Neutrophil (primary cell): ENCODE results near the gene PI4KA.
"Not testable (repeated sequence)": the region's sequence is repeated elsewhere in the genome, so short reads cannot be mapped to it uniquely, and the experiment has no call there.

Experiments used
- H3K27ac ChIP-seq: fragments of 200-600 bp; sonication (generic); 2 replicates; pipeline ENCODE4 v1.5.1; 2016; ENCODE audit warnings: mild to moderate bottlenecking, moderate library complexity
- H3K27me3 ChIP-seq: fragments of 200-600 bp; sonication (generic); 2 replicates; pipeline ENCODE4 v1.6.0; 2016; ENCODE audit warnings: mild to moderate bottlenecking
- H3K36me3 ChIP-seq: fragments of 200-600 bp; sonication (generic); 2 replicates; pipeline ENCODE4 v1.5.1; 2017
- H3K4me1 ChIP-seq, 2 experiments: fragments of 200-600 bp in 1 of 2; sonication (generic) in 1 of 2; 1 replicate in 1 of 2; 2 replicates in 1 of 2; pipeline versions ENCODE4 v1.5.1 to v1.6.1; 2013 to 2016; ENCODE audit warnings: low read depth in 1 of 2, low read length in 1 of 2, mild to moderate bottlenecking in 1 of 2, moderate library complexity in 1 of 2; ENCODE audit not compliant: control insufficient read depth in 1 of 2, insufficient read depth in 1 of 2
- H3K4me3 ChIP-seq, 2 experiments: fragments of 200-600 bp in 1 of 2; sonication (generic) in 1 of 2; 1 replicate in 1 of 2; 2 replicates in 1 of 2; pipeline ENCODE4 v1.5.1; 2013 to 2016; ENCODE audit warnings: low read depth in 1 of 2, low read length in 1 of 2, mild to moderate bottlenecking in 1 of 2, moderate library complexity in 1 of 2
- H3K9me3 ChIP-seq: fragments of 200-600 bp; sonication (generic); 2 replicates; pipeline ENCODE4 v1.5.1; 2016
- TF ChIP-seq, protein P1 (sequence below): fragments of 200-600 bp; sonication (generic); IDR thresholded peaks from 2 replicates; pipeline ENCODE4 v1.5.1; 2016; ENCODE audit warnings: antibody characterized with exemption

PI4KA gene

DNA sequence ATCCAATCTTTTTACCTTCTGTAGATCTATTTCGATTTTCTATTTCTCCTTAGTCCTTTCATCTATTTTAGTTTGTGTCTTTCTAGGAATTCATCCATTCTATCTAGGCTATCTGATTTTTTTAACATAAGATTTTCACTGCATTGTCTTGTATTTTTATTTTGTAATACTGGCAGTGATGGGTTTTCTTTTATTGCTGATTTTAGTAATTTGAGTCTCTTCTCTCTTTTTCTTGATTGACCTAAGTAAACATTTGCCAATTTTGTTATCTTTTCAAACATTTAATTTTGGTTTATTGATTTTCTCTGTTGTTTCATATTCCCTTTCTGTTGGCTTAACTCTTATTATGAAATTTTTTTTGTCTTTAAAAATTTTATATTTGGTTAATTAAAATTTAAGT, 192.1 kb downstream of the PI4KA start:
- TF ChIP-seq, protein P1, sequence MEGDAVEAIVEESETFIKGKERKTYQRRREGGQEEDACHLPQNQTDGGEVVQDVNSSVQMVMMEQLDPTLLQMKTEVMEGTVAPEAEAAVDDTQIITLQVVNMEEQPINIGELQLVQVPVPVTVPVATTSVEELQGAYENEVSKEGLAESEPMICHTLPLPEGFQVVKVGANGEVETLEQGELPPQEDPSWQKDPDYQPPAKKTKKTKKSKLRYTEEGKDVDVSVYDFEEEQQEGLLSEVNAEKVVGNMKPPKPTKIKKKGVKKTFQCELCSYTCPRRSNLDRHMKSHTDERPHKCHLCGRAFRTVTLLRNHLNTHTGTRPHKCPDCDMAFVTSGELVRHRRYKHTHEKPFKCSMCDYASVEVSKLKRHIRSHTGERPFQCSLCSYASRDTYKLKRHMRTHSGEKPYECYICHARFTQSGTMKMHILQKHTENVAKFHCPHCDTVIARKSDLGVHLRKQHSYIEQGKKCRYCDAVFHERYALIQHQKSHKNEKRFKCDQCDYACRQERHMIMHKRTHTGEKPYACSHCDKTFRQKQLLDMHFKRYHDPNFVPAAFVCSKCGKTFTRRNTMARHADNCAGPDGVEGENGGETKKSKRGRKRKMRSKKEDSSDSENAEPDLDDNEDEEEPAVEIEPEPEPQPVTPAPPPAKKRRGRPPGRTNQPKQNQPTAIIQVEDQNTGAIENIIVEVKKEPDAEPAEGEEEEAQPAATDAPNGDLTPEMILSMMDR: no peak
- no peak overlapping the region for H3K27ac ChIP-seq
- peaks cover 50% of the 10 kb centered on the region for H3K27me3 ChIP-seq
- H3K9me3 ChIP-seq: no peaks in the 10 kb centered on the region
- H3K4me1 ChIP-seq: no peaks in the 10 kb centered on the region
- H3K36me3 ChIP-seq: no peaks in the 10 kb centered on the region
- H3K4me3 ChIP-seq: no peak overlapping the region

DNA sequence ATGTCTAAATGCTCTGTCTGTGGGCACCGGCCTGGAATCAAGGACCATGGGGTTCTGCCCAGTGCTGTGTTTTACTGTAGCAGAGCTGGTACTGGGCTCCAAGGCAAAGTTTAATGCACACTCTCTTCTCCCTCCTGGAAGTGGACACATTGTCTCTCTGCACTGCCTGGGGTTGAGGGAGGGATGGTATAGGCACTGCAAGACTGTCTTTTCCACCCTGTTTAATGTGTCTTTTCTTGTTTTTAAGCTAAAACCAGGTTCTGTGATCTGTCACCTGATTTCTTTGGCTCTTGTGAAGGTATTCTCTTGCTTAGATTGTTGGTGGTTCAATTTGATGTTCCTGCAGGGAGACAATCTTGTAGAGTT, 194.0 kb downstream of the PI4KA start:
- TF ChIP-seq, protein P1: no peak
- Histone ChIP-seq H3K27ac (no peak overlapping the region), H3K4me1 (no peaks in the 10 kb centered on the region), H3K4me3 (no peak overlapping the region), H3K27me3 (peaks cover 50% of the 10 kb centered on the region), H3K9me3 (no peaks in the 10 kb centered on the region), H3K36me3 (no peaks in the 10 kb centered on the region)

DNA sequence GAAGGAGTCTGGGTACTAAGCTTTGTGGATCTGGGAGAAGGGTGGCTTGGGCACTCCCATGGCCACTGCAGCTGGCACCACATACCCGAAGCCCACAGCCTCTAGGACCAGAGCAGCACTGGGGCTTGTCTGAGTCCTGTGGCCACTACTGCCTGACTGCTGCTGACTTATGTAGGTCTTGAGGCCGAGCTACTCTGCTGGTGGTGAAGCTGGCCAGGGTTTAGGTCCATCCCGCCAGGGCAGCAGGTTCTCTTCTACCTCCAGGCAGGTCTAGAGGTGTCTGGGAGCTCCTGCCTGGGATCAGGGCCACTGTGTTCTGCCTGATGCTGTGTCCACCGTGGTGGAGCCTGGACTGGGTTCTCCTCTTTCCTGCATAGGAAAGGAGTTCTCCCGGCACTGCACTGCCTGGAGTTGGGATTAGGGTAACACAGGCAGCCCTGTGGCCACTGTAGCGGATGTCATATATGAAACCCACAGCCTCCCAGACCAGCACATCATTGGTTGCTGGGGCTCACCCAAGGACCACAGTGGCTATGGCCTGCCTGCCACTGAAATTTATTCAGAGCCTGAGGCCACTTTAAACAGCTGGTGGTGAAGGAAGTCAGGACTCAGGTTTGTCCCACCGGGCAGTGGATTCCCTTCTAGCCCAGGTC, 194.5 kb downstream of the PI4KA start:
- H3K4me3 ChIP-seq: no peak overlapping the region
- no peak overlapping the region for H3K27ac ChIP-seq
- TF ChIP-seq, protein P1: no peak
- peaks cover 53% of the 10 kb centered on the region for H3K27me3 ChIP-seq
- H3K36me3 ChIP-seq: no peaks in the 10 kb centered on the region
- no peaks in the 10 kb centered on the region for H3K4me1 ChIP-seq
- no peaks in the 10 kb centered on the region for H3K9me3 ChIP-seq

DNA sequence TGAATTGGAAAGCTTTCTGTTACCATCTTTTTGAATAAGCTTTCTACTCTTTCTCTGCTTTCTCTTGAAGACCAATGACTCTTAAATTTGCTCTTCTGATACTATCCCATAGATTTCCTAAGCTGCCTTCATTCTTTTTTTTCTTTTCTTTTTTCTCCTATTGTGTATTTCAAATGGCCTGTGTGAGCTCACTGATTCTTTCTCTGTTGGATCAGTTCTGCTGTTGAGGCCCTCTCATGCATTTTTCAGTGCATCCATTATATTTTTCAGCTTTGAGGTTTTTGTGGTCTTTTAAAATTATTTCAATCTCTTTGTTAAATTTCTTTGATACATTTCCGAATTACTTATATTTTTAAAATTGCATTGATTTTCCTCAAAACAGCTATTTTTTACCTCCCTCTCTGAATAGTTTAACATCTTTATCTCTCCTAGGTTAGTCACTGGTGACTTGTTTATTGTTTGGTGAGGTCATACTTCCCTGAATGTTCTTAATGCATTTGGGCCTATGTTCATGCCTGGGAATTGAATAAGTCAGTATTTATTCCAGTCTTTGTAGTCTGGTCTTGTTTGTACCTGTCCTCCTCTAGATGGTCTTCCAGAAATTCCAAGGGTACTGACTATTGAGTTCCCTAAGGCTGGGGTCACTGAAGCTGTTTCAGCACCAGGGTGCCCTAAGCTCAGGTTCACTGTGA, 195.3 kb downstream of the PI4KA start:
- peaks cover 60% of the 10 kb centered on the region for H3K27me3 ChIP-seq
- H3K4me3 ChIP-seq: no peak overlapping the region
- H3K27ac ChIP-seq: no peak overlapping the region

DNA sequence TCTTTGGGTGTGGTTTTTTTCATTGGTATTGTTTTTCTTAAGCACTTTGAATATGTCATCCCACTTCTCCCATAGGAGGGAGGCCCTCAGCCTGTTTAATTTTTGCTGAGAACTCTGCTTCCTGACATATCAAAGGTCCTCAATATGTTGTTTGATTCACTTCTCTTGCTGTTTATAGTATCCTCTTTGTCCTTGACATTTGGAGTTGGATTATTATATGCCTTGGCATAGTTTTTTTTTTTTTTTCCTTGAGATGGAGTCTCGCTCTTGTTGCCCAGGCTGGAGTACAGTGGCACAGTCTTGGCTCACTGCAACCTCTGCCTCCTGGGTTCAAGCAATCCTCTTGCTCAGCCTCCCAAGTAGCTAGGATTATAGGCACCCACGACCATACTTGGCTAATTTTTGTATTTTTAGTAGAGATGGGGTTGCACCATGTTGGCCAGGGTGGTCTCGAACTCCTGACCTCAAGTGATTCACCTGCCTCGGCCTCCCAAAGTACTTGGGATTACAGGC, 196.0 kb downstream of the PI4KA start:
- H3K4me1 ChIP-seq, H3K4me3 ChIP-seq, H3K36me3 ChIP-seq, H3K27ac ChIP-seq, H3K9me3 ChIP-seq: not testable (repeated sequence)
- H3K27me3 ChIP-seq: peaks cover 66% of the 10 kb centered on the region

More for the DNA sequence above, 195.3 kb downstream of the PI4KA start:
- Histone ChIP-seq H3K4me1 (no peaks in the 10 kb centered on the region), H3K36me3 (no peaks in the 10 kb centered on the region), H3K9me3 (no peaks in the 10 kb centered on the region)
- TF ChIP-seq, protein P1: no peak

DNA sequence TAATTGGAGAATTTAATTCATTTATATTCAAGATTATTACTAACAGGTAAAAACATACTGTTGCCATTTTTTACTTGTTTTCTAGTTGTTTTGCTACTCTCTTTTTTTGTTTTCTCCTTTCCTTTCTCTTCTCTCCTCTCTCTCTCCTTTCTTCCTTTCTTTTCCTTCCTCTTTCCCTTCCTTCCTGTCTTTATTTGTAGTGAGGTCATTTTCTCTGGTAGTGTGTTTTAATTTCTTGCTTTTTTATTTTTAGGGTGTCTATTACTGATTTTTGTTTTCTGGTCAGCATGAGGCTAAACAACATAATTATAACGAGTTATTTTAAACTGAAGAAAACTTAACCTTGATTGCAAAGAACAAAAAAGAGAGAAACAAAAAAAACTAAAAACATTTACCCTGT, 197.1 kb downstream of the PI4KA start:
- Histone ChIP-seq H3K4me3 (no peak overlapping the region), H3K27me3 (peaks cover 71% of the 10 kb centered on the region), H3K9me3 (no peaks in the 10 kb centered on the region), H3K4me1 (no peaks in the 10 kb centered on the region), H3K27ac (no peak overlapping the region), H3K36me3 (no peaks in the 10 kb centered on the region)
- TF ChIP-seq, protein P1: no peak
